ENCODE results near the gene PDIA4.
A peak's percentile ranks its signal among the peaks of the same experiment; 100 is the strongest.
"Not testable (repeated sequence)": the region's sequence is repeated elsewhere in the genome, so short reads cannot be mapped to it uniquely, and the experiment has no call there.

The PDIA4 gene

DNA sequence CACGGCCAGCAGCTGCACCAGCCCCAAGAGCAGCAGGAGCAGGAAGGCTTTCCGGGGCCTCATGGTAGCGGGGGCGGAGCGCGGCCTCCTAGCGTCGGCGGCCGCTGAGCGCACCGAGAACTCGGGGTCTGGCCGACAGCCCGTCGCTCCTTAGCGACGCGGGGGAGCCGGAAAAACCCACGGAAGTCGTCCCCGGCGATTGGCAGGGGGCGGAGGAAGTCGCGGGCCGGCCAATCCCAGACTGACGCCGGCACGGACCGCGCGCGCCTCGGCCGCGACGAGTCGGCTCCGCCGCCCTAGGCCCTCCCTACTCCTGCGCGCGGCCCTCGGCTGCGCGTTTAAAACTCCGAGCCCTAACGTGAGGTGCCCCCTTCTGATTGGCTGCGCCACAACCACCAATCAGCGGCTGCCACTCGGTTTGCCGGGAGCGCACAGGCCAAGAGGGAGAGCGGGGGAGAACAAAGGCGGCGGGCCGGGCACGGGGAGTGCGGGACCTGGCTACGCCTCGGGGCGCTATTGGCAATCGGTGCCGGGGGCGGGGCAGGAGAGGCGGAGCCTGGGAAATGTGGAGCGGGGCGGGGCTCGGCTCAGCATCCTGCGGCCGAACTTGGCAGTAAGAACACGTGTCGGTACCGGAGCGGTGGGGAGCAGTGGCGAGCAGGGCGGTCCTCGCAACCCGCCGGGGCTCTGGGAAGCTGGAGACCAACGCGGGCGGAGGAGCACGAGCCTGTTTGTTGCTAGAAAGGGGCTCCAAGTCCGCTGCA, at the start of gene PDIA4:
Gene PDIA4, minus strand, starts transcription at position 160 of the 764 bp plus-strand sequence. Its CDS starts 97 bp downstream, at position 63.
- peak; percentile 86 for DNase-seq (ENCODE audit: low read depth)

DNA sequence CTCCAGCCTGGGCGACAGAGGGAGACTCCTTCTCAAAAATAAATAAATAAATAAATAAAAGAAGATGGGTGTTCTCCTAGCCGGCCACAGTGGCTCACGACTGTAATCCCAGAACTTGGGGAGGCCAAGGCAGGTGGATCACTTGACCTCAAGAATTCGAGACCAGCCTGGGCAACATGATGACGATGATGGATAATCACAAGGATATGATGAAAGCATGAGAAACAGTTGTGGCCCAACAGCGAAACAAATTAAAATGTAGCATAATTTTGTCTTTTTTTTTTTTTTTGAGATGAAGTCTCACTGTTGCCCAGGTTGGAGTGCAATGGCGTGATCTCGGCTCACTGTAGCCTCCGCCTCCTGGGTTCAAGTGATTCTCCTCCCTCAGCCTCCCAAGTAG, 49.3 kb upstream of the PDIA4 start:
- DNase-seq (ENCODE audit: low read depth), result no peak

DNA sequence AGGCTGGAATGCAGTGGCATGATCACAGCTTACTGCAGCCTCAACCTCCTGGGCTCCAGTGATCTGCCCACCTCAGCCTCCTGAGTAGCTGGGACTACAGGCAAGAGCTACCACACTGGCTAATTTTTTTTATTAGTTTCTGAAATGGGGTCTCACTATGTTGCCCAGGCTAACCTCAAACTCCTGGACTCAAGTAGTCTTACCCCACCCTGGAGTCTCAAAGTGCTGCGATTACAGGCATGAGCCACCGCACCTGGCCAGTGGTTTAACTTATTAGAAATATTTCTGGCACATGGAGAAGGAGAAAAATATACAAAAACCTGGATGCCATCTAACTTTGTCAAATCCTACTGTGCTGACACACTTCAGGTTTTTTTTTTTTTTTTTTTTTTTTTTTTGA, 47.0 kb upstream of the PDIA4 start:
- no peak for DNase-seq (ENCODE audit: low read depth)

GRCh38 chr7:149074116-149074885, 46.0 kb upstream of the PDIA4 start:
- no peak for DNase-seq (ENCODE audit: low read depth)

DNA sequence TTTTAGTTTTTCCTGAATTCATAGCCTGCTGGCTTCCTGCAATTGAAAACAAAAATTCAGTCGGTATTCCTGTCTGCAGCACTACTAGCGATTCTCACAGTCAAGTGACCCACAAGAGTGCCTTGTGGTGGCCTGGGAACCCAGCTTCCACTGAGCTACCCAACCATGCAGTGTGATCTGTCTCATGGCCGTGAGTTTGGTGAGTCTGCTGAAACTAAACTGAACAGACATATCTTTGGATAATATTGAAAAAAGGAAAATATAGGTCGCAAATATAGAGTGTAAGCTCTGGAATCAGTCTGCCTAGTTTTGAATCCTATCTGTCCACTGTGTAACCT, 44.1 kb upstream of the PDIA4 start:
- DNase-seq (ENCODE audit: low read depth), result no peak

DNA sequence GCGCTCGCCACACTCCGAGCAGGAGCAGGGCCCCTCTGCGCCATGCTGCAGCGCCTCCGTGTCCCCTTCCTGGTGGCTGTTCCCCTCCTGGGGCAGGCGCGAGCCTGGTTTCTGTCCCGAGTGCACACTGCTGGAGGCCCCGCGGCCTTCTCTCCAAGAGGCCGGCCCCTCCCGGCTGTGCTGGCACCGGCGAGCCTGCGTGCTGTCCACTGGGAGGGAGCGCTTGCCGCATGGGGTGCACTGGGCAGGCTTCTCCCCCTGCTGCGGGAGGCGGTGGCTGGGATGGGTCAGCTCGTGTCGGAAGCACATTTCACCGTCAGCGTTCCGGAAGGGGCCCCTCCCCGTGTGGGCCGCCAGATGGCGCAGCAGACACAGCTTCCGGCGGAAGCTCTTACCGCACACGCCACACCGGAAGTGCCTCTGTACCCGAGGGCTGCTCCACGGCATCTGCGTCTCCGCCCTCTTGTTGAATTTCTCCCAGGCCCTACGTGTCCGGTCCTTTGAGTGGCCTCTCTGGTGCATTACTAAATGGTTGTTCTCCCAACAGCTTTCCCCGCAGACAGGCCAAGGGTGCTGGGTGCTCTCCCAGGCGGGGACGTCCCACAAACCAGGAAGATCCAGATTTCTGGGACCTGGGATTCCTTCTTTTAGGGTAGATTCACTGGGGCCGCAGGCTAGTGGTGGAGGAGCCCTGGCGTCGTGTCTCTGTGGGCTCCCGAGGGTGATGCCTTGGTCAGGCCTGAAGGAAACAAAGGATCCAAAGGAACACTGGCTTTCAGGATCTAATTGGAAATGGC, 43.5 kb upstream of the PDIA4 start:
- no peak for DNase-seq (ENCODE audit: low read depth)

- DNase-seq (ENCODE audit: low read depth), result no peak
Observed at GRCh38 chr7:149071182-149071635, 42.9 kb upstream of the PDIA4 start.

- no peak for DNase-seq (ENCODE audit: low read depth)
Observed at GRCh38 chr7:149070372-149071125, 42.2 kb upstream of the PDIA4 start.

GRCh38 chr7:149067869-149068268, 39.6 kb upstream of the PDIA4 start:
- no peak for DNase-seq (ENCODE audit: low read depth)

- DNase-seq (ENCODE audit: low read depth), result no peak
Observed at GRCh38 chr7:149063476-149063875, 35.2 kb upstream of the PDIA4 start.

- not testable (repeated sequence) for DNase-seq (ENCODE audit: low read depth)
Observed at GRCh38 chr7:149062217-149062899, 34.1 kb upstream of the PDIA4 start.

- DNase-seq (ENCODE audit: low read depth), result no peak
Observed at GRCh38 chr7:149060156-149060555, 31.9 kb upstream of the PDIA4 start.

DNA sequence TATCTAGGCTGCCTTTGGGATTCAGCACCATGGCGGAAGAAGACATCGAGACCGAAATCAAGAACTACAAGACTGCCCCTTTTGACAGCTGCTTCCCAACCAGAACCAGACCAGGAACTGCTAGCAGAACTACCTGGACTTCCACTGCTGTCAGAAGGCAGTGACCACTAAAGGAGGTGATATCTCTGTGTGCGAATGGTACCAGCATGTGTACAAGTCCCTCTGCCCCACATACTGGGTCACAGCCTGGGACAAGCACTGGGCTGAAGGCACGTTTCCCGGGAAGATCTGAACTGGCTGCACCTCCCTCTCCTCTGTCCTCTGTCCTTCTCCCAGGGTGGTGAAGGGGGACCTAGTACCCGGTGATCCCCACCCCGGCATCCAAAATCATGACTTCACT, 25.6 kb upstream of the PDIA4 start:
- no peak for DNase-seq (ENCODE audit: low read depth)

GRCh38 chr7:149053384-149053783, 25.1 kb upstream of the PDIA4 start:
- no peak for DNase-seq (ENCODE audit: low read depth)

- DNase-seq (ENCODE audit: low read depth), result no peak
Observed at GRCh38 chr7:149050941-149051340, 22.6 kb upstream of the PDIA4 start.

- no peak for DNase-seq (ENCODE audit: low read depth)
Observed at GRCh38 chr7:149048805-149049204, 20.5 kb upstream of the PDIA4 start.

GRCh38 chr7:149046416-149046815, 18.1 kb upstream of the PDIA4 start:
- no peak for DNase-seq (ENCODE audit: low read depth)

- DNase-seq (ENCODE audit: low read depth), result no peak
Observed at GRCh38 chr7:149043936-149044335, 15.6 kb upstream of the PDIA4 start.

GRCh38 chr7:149041350-149041749, 13.0 kb upstream of the PDIA4 start:
- no peak for DNase-seq (ENCODE audit: low read depth)

DNA sequence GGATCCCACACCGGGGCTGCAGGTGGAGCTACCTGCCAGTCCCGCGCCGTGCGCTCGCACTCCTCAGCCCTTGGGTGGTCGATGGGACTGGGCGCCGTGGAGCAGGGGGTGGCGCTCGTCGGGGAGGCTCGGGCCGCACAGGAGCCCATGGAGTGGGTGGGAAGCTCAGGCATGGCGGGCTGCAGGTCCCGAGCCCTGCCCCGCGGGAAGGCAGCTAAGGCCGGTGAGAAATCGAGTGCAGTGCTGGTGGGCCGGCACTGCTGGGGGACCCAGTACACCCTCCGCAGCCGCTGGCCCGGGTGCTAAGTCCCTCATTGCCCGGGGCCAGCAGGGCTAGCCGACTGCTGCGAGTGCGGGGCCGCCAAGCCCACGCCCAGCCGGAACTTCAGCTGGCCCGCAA, 10.3 kb upstream of the PDIA4 start:
- not testable (repeated sequence) for DNase-seq (ENCODE audit: low read depth)

DNA sequence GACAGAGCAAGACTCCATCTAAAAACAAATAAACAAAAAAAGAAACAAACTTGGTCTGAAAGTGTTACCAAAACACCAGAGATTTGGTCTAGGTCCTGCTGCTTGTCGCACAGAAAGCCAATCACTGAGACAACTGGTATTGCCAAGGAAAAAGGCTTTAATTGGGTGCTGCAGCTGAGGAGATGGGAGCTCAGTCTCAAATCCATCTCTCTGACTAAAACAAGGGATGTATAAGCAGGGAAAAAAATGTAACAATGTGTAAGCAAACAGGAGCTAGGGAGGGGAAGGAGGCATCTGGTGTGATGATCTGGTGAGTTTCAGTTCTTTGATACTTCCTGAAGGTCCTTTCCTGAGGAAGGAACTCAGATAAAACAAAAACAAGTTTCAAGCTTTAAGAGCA, 8.4 kb upstream of the PDIA4 start:
- no peak for DNase-seq (ENCODE audit: low read depth)
